Bronchial epithelial cell (primary cell): ENCODE measurements around the gene KRT80. TPM values are rescaled to one million over a fixed set of nuclear protein-coding genes. Genes with fewer than 3 reads are reported as not detected.

Experiments used
- DNase-seq: peaks from one replicate; pipeline ENCODE4 v3.0.0-alpha.2; 2010; ENCODE audit warnings: low read depth
- FAIRE-seq: peaks from 2 replicates; lab custom pipeline; 2011; peaks lifted over from hg19 to GRCh38; lab: Jason Lieb, UNC
- H3K27me3 ChIP-seq: 2 replicates; pipeline ENCODE4 v1.5.1; 2011; ENCODE audit warnings: low read length; ENCODE audit not compliant: control insufficient read depth, insufficient read depth
- H3K36me3 ChIP-seq: 2 replicates; pipeline ENCODE4 v1.5.1; 2011; ENCODE audit warnings: low read length; ENCODE audit not compliant: control insufficient read depth, insufficient read depth
- H3K4me3 ChIP-seq: 2 replicates; pipeline ENCODE4 v1.5.1; 2011; ENCODE audit warnings: mild to moderate bottlenecking, low read depth, low read length, control low read depth
- total RNA-seq: library from RNA; depleted of rRNA; stranded (reverse); fragments of >200 nt; gene quantifications from 2 replicates; pipeline ENCODE4 v1.2.1, GENCODE V29; 2014
- TF ChIP-seq, protein P1 (sequence below): IDR thresholded peaks from 2 replicates; pipeline ENCODE4 v1.5.1; 2011; ENCODE audit warnings: mild to moderate bottlenecking, moderate library complexity, low read length, control low read depth, inconsistent platforms; ENCODE audit not compliant: insufficient read depth, severe bottlenecking

KRT80 gene
- total RNA-seq, 1 donor from 2014 or later, result 14.7 TPM

- TF ChIP-seq, protein P1, sequence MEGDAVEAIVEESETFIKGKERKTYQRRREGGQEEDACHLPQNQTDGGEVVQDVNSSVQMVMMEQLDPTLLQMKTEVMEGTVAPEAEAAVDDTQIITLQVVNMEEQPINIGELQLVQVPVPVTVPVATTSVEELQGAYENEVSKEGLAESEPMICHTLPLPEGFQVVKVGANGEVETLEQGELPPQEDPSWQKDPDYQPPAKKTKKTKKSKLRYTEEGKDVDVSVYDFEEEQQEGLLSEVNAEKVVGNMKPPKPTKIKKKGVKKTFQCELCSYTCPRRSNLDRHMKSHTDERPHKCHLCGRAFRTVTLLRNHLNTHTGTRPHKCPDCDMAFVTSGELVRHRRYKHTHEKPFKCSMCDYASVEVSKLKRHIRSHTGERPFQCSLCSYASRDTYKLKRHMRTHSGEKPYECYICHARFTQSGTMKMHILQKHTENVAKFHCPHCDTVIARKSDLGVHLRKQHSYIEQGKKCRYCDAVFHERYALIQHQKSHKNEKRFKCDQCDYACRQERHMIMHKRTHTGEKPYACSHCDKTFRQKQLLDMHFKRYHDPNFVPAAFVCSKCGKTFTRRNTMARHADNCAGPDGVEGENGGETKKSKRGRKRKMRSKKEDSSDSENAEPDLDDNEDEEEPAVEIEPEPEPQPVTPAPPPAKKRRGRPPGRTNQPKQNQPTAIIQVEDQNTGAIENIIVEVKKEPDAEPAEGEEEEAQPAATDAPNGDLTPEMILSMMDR, result no peak
- no peaks in the 10 kb centered on the region for H3K36me3 ChIP-seq
- no peak overlapping the region for H3K4me3 ChIP-seq
- H3K27me3 ChIP-seq, result no peaks in the 10 kb centered on the region
- DNase-seq, result peak; percentile 97
- FAIRE-seq, result no peak
Measured at GRCh38 chr12:52215587-52216031, 23.8 kb upstream of the KRT80 start.

DNA sequence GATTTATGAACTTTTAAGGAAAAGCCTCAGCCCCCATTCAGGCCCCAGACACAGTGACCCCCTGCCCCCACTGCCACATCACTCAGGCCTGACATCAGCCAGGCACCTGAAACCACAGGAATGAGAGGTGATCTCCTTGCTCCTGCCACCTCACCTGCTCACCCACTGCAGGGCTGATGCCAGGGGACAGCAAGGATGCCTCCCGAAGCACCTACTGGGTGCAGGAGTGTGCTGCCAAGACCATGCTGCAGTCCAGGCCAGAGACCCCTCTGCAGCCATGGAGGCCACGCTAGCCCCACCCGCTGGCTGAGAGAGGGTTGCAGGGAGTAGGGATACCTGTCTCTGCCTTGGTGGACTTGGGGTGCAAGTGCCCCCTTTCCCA lies 22.6 kb upstream of the KRT80 start:
- no peak overlapping the region for H3K4me3 ChIP-seq
- FAIRE-seq (no peak), DNase-seq (no peak)
- no peaks in the 10 kb centered on the region for H3K36me3 ChIP-seq
- H3K27me3 ChIP-seq, result no peaks in the 10 kb centered on the region
- TF ChIP-seq, protein P1, result no peak

- no peaks in the 10 kb centered on the region for H3K27me3 ChIP-seq
- FAIRE-seq (peak; percentile 92), DNase-seq (peak; percentile 77)
- H3K36me3 ChIP-seq, result no peaks in the 10 kb centered on the region
- TF ChIP-seq, protein P1, result peak; percentile 100
- H3K4me3 ChIP-seq, result no peak overlapping the region
Measured at GRCh38 chr12:52213564-52214420, 22.0 kb upstream of the KRT80 start.

- FAIRE-seq (no peak), DNase-seq (no peak)
- Histone ChIP-seq H3K27me3 (no peaks in the 10 kb centered on the region), H3K4me3 (no peak overlapping the region), H3K36me3 (no peaks in the 10 kb centered on the region)
- TF ChIP-seq, protein P1, result no peak
Measured at GRCh38 chr12:52212701-52213563, 21.1 kb upstream of the KRT80 start.

DNA sequence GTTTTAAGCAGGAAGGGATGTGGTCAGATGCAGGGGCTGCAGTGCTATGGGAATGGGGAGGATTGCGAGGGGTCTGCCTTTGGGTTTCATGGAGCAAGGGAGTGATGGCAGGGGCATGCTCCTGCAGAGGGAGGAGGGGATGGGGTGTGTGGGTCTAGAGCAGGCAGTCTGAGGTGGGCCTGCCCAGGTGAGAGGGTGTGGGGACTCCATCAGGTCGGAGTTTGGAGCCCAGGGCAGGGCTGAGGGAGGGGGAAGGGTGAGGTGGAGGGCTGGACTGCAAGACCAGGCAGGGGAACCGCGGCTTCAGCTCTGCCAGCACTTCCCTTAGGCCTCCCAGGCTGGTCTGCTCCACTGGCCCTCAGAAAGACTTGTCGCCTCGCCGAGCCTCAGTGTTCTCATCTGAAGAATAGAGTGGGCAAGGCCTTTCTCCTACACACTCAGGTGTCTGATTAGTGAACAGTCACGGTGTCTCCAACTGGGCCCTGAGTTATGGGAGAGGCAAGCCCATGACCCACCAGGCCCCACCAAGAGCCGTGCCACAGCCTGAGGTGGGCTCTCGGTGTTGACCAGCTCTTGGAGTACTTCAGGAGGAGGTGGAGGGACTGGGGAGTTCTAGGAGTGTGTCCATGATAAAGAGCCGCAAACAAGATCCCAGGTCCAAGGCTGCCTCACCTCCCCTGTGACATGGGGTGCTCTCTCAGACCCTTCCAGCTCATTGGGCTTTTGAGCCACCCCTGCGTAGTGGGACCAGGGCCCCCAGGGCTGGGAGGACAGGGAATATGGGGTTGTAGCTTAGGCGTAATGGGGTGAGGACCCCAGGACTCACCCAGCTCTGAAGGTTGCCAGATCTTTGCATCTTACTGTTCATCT lies 20.1 kb upstream of the KRT80 start:
- Histone ChIP-seq H3K4me3 (no peak overlapping the region), H3K36me3 (no peaks in the 10 kb centered on the region), H3K27me3 (no peaks in the 10 kb centered on the region)
- TF ChIP-seq, protein P1, result no peak
- DNase-seq (no peak), FAIRE-seq (no peak)
